Measurements from ENCODE around the gene TMEM30A. TPM values are rescaled to one million over a fixed set of nuclear protein-coding genes. Genes with fewer than 3 reads are reported as not detected.

TMEM30A gene
- total RNA-seq, 3 donors from 2014 or later: 87.0 to 127 (median 91.7) TPM

GRCh38 chr6:75204217-75204958 lies 80.2 kb downstream of the TMEM30A start:
- H3K4me3 ChIP-seq: no peak overlapping the region
- peak; percentile 26 for TF ChIP-seq CTCF (IDR thresholded peaks at IDR 0.05)
- H3K4me1 ChIP-seq (ENCODE audit: low read depth): peaks cover 18% of the 10 kb centered on the region
- peak; percentile 9 for ATAC-seq
- no peaks in the 10 kb centered on the region for H3K9me3 ChIP-seq
- no peaks in the 10 kb centered on the region for H3K36me3 ChIP-seq (ENCODE audit: low read depth)
- DNase-seq: peak; percentile 60 to 66 (median 66)
- intact Hi-C loops (cut with DNase I, micrococcal nuclease): loop anchor here (10.0 kb wide), 2 partner anchors 1110 to 1240 kb away; no protein-coding TSS in a partner anchor

- no peak overlapping the region for H3K4me3 ChIP-seq
- ATAC-seq (no peak), DNase-seq (no peak)
- TF ChIP-seq CTCF (IDR thresholded peaks at IDR 0.05): no peak
- intact Hi-C loops (cut with DNase I, micrococcal nuclease): loop anchor here (10.0 kb wide), 2 partner anchors 1109 to 1239 kb away; no protein-coding TSS in a partner anchor
- no peaks in the 10 kb centered on the region for H3K9me3 ChIP-seq
- H3K4me1 ChIP-seq (ENCODE audit: low read depth): peaks cover 16% of the 10 kb centered on the region
- H3K36me3 ChIP-seq (ENCODE audit: low read depth): no peaks in the 10 kb centered on the region
Measured at GRCh38 chr6:75203721-75204120, 80.9 kb downstream of the TMEM30A start.

Other genes with a start within 250 kb of the TMEM30A start
- 10 to 100 TPM in 2 of 3 donors, 1 to 10 TPM in 1; 6.1 to 80.9 (median 15.7) TPM for gene COL12A1, start 78.7 kb downstream of the TMEM30A start, total RNA-seq
- gene COX7A2, start 41.0 kb downstream of the TMEM30A start, total RNA-seq: 100 to 1,000 TPM; 493 to 721 (median 652) TPM
- gene FILIP1, start 209.0 kb upstream of the TMEM30A start, total RNA-seq: 10 to 100 TPM in 1 of 3 donors, 1 to 10 TPM in 2; 1.0 to 49.8 (median 3.6) TPM

Data from mucosa of descending colon (tissue), 3 donors.